ENCODE results near the gene SUV39H2. TPM values are rescaled to one million over a fixed set of nuclear protein-coding genes. Genes with fewer than 3 reads are reported as not detected.
"Not testable (repeated sequence)": the region's sequence is repeated elsewhere in the genome, so short reads cannot be mapped to it uniquely, and the experiment has no call there.

SUV39H2 gene
- total RNA-seq, 2 experiments from 2014 or later, result 38.7 to 39.8 TPM

GRCh38 chr10:14942950-14943338 is 64.3 kb downstream of the SUV39H2 start:
- H3K27ac Mint-ChIP-seq, CTCF ChIA-PET, H3K27me3 Mint-ChIP-seq: not testable (repeated sequence)

GRCh38 chr10:14945108-14945507 is 66.4 kb downstream of the SUV39H2 start:
- H3K36me3 Mint-ChIP-seq, result peaks cover 23% of the 10 kb centered on the region
- CTCF ChIA-PET, result no interaction called here
- H3K27ac Mint-ChIP-seq, result no peak overlapping the region

More at GRCh38 chr10:14942950-14943338, 64.3 kb downstream of the SUV39H2 start:
- H3K9me3 Mint-ChIP-seq; POLR2A ChIA-PET; DNase-seq; H3K4me3 Mint-ChIP-seq; intact Hi-C loops (cut with micrococcal nuclease): not testable (repeated sequence)
- peaks cover 25% of the 10 kb centered on the region for H3K36me3 Mint-ChIP-seq
- H3K4me1 Mint-ChIP-seq (ENCODE audit: low read depth), result peaks cover 11% of the 10 kb centered on the region

GRCh38 chr10:14947268-14947667 is 68.6 kb downstream of the SUV39H2 start:
- Mint-ChIP-seq H3K9me3 (no peaks in the 10 kb centered on the region), H3K27me3 (no peaks in the 10 kb centered on the region), H3K36me3 (peaks cover 28% of the 10 kb centered on the region), H3K27ac (no peak overlapping the region), H3K4me1 (ENCODE audit: low read depth) (peaks cover 28% of the 10 kb centered on the region), H3K4me3 (no peak overlapping the region)
- CTCF ChIA-PET, result no interaction called here
- POLR2A ChIA-PET, result no interaction called here
- intact Hi-C loops (cut with micrococcal nuclease), result no loop called here
- no peak for DNase-seq

More at GRCh38 chr10:14945108-14945507, 66.4 kb downstream of the SUV39H2 start:
- H3K4me3 Mint-ChIP-seq, result no peak overlapping the region
- H3K9me3 Mint-ChIP-seq, result no peaks in the 10 kb centered on the region
- DNase-seq, result no peak
- H3K4me1 Mint-ChIP-seq (ENCODE audit: low read depth), result peaks cover 13% of the 10 kb centered on the region
- intact Hi-C loops (cut with micrococcal nuclease), result no loop called here
- no peaks in the 10 kb centered on the region for H3K27me3 Mint-ChIP-seq
- POLR2A ChIA-PET, result no interaction called here

- peaks cover 32% of the 10 kb centered on the region for H3K4me1 Mint-ChIP-seq (ENCODE audit: low read depth)
- peak overlapping the region; percentile 42 for H3K27ac Mint-ChIP-seq
- no peak for DNase-seq
- no peak overlapping the region for H3K4me3 Mint-ChIP-seq
- H3K27me3 Mint-ChIP-seq, result no peaks in the 10 kb centered on the region
- peaks cover 28% of the 10 kb centered on the region for H3K36me3 Mint-ChIP-seq
- ChIA-PET CTCF (interaction anchor here (0.6 kb wide), 1 partner anchor 59 kb away, joined by 4 read pairs; no protein-coding TSS in a partner anchor), POLR2A (interaction anchor here (0.6 kb wide), 1 partner anchor 99 kb away, joined by 5 read pairs; no protein-coding TSS in a partner anchor)
- intact Hi-C loops (cut with micrococcal nuclease), result no loop called here
- H3K9me3 Mint-ChIP-seq, result no peaks in the 10 kb centered on the region
Measured at GRCh38 chr10:14949291-14949690, 70.6 kb downstream of the SUV39H2 start.

GRCh38 chr10:14952851-14953423 is 74.3 kb downstream of the SUV39H2 start:
- ChIA-PET CTCF (interaction anchor here (0.7 to 1.4 kb wide), 4 partner anchors 19 to 1018 kb away, joined by 3 to 5 read pairs (median 4); partner anchors contain the start of genes CDNF, HSPA14 and MSANTD7), POLR2A (interaction anchor here (1.0 to 1.8 kb wide), 3 partner anchors 50 to 75 kb away, joined by 3 to 14 read pairs (median 5); partner anchors contain the start of gene SUV39H2)
- H3K4me3 Mint-ChIP-seq, result peak overlapping the region; percentile 91
- H3K27ac Mint-ChIP-seq, result peak overlapping the region; percentile 96
- no peaks in the 10 kb centered on the region for H3K9me3 Mint-ChIP-seq
- intact Hi-C loops (cut with micrococcal nuclease), result loop anchor here (5.0 to 10.0 kb wide), 6 partner anchors 46 to 768 kb away; no protein-coding TSS in a partner anchor
- peaks cover 12% of the 10 kb centered on the region for H3K36me3 Mint-ChIP-seq
- no peak for DNase-seq
- peaks cover 43% of the 10 kb centered on the region for H3K4me1 Mint-ChIP-seq (ENCODE audit: low read depth)
- no peaks in the 10 kb centered on the region for H3K27me3 Mint-ChIP-seq

GRCh38 chr10:14953424-14954000 is 74.8 kb downstream of the SUV39H2 start:
- Mint-ChIP-seq H3K4me1 (ENCODE audit: low read depth) (peaks cover 45% of the 10 kb centered on the region), H3K4me3 (peak overlapping the region; percentile 91), H3K36me3 (peaks cover 12% of the 10 kb centered on the region), H3K9me3 (no peaks in the 10 kb centered on the region), H3K27ac (peak overlapping the region; percentile 96), H3K27me3 (no peaks in the 10 kb centered on the region)
- ChIA-PET POLR2A (interaction anchor here (1.0 to 1.8 kb wide), 3 partner anchors 50 to 76 kb away, joined by 3 to 14 read pairs (median 5); partner anchors contain the start of gene SUV39H2), CTCF (interaction anchor here (0.7 to 1.4 kb wide), 4 partner anchors 19 to 1018 kb away, joined by 3 to 5 read pairs (median 4); partner anchors contain the start of genes CDNF, HSPA14 and MSANTD7)
- intact Hi-C loops (cut with micrococcal nuclease), result loop anchor here (5.0 to 10.0 kb wide), 6 partner anchors 46 to 769 kb away; no protein-coding TSS in a partner anchor
- no peak for DNase-seq

Other genes with a start within 250 kb of the SUV39H2 start
- 100 to 1,000 TPM; 132 to 138 TPM for gene FAM107B, start 104.0 kb upstream of the SUV39H2 start, total RNA-seq
- 1 to 10 TPM; 1.6 to 1.8 TPM for gene CDNF, start 40.8 kb upstream of the SUV39H2 start, total RNA-seq
- gene HSPA14, start 40.6 kb upstream of the SUV39H2 start, total RNA-seq, result 10 to 100 TPM; 31.1 to 31.2 TPM
- 10 to 100 TPM; 16.1 to 18.1 TPM for gene MSANTD7, start 40.6 kb upstream of the SUV39H2 start, total RNA-seq
- 10 to 100 TPM; 17.2 to 18.3 TPM for gene DCLRE1C, start 75.2 kb downstream of the SUV39H2 start, total RNA-seq
- 1 to 10 TPM in 1 of 2 experiments, under 1 TPM in 1; 0.95 to 1.4 TPM for gene MEIG1, start 80.5 kb downstream of the SUV39H2 start, total RNA-seq
- gene OLAH, start 165.1 kb downstream of the SUV39H2 start, total RNA-seq, result under 1 TPM; 0.31 to 0.34 TPM
- gene ACBD7, start 209.9 kb downstream of the SUV39H2 start, total RNA-seq, result 1 to 10 TPM; 1.7 to 1.9 TPM
- 10 to 100 TPM; 18.3 to 19.2 TPM for gene RPP38, start 218.5 kb downstream of the SUV39H2 start, total RNA-seq

Measured in activated CD4-positive, alpha-beta memory T cell treated with anti-CD3 and anti-CD28 coated beads for 36 hours (primary cell).